ENCODE results near the gene SENP7. TPM values are rescaled to one million over a fixed set of nuclear protein-coding genes. Genes with fewer than 3 reads are reported as not detected.
A peak's percentile ranks its signal among the peaks of the same experiment; 100 is the strongest.

The SENP7 gene
- total RNA-seq, 1 experiment from 2014 or later, result 17.4 TPM

GRCh38 chr3:101383656-101384055 lies 129.4 kb downstream of the SENP7 start:
- POLR2A ChIA-PET (ENCODE audit: unreplicated experiment), result no interaction called here

GRCh38 chr3:101383156-101383575 lies 129.8 kb downstream of the SENP7 start:
- TF ChIP-seq CTCF (conservative IDR thresholded peaks at IDR 0.05) (no peak), EZH2 (IDR thresholded peaks at IDR 0.05; ENCODE audit: low read depth) (no peak)
- H3F3A ChIP-seq (ENCODE audit: insufficient read depth, low read depth), result no peaks in the 10 kb centered on the region
- H4K20me1 ChIP-seq (ENCODE audit: insufficient read depth), result no peaks in the 10 kb centered on the region
- H3K4me2 ChIP-seq, result no peak overlapping the region
- H2AFZ ChIP-seq, result no peak overlapping the region
- no peak overlapping the region for H3K4me3 ChIP-seq
- intact Hi-C loops (cut with micrococcal nuclease; ENCODE audit: unreplicated experiment), result loop anchor here (5.0 to 10.0 kb wide), 2 partner anchors 188 to 646 kb away; no protein-coding TSS in a partner anchor
- CTCF ChIA-PET, result interaction anchor here (0.6 kb wide), 1 partner anchor 128 kb away, joined by 3 read pairs; no protein-coding TSS in a partner anchor
- no peaks in the 10 kb centered on the region for H3K36me3 ChIP-seq (ENCODE audit: low read depth)
- no peak overlapping the region for H3K27ac ChIP-seq
- DNase-seq, result no peak
- POLR2A ChIA-PET (ENCODE audit: unreplicated experiment), result no interaction called here
- no TSS peak for BruUV-seq (replicated peaks)
- no peaks in the 10 kb centered on the region for H3K4me1 ChIP-seq (replicated peaks; ENCODE audit: insufficient read depth)
- no peaks in the 10 kb centered on the region for H3K79me2 ChIP-seq (ENCODE audit: low read depth)
- H3K27me3 ChIP-seq (ENCODE audit: insufficient read depth, low read depth), result no peaks in the 10 kb centered on the region
- H3K9me2 ChIP-seq (ENCODE audit: insufficient read depth), result no peaks in the 10 kb centered on the region
- H3K9me3 ChIP-seq (ENCODE audit: insufficient read depth, low read depth), result peaks cover 3% of the 10 kb centered on the region

More at GRCh38 chr3:101383656-101384055, 129.4 kb downstream of the SENP7 start:
- Histone ChIP-seq H3K36me3 (ENCODE audit: low read depth) (no peaks in the 10 kb centered on the region), H3K4me3 (no peak overlapping the region), H3F3A (ENCODE audit: insufficient read depth, low read depth) (no peaks in the 10 kb centered on the region), H3K27me3 (ENCODE audit: insufficient read depth, low read depth) (no peaks in the 10 kb centered on the region), H3K27ac (no peak overlapping the region), H3K4me2 (no peak overlapping the region), H3K4me1 (replicated peaks; ENCODE audit: insufficient read depth) (no peaks in the 10 kb centered on the region), H3K9me3 (ENCODE audit: insufficient read depth, low read depth) (peaks cover 3% of the 10 kb centered on the region), H3K79me2 (ENCODE audit: low read depth) (no peaks in the 10 kb centered on the region), H3K9me2 (ENCODE audit: insufficient read depth) (no peaks in the 10 kb centered on the region), H2AFZ (no peak overlapping the region), H4K20me1 (ENCODE audit: insufficient read depth) (no peaks in the 10 kb centered on the region)
- no peak for TF ChIP-seq EZH2 (IDR thresholded peaks at IDR 0.05; ENCODE audit: low read depth)
- TF ChIP-seq CTCF (conservative IDR thresholded peaks at IDR 0.05), result no peak
- CTCF ChIA-PET, result no interaction called here
- DNase-seq, result no peak
- BruUV-seq (replicated peaks), result no TSS peak
- intact Hi-C loops (cut with micrococcal nuclease; ENCODE audit: unreplicated experiment), result loop anchor here (5.0 to 10.0 kb wide), 2 partner anchors 189 to 646 kb away; no protein-coding TSS in a partner anchor

GRCh38 chr3:101381809-101382208 lies 131.2 kb downstream of the SENP7 start:
- no peaks in the 10 kb centered on the region for H3K36me3 ChIP-seq (ENCODE audit: low read depth)
- DNase-seq, result peak in 1 of 2 experiments; percentile 46
- intact Hi-C loops (cut with micrococcal nuclease; ENCODE audit: unreplicated experiment), result loop anchor here (1.0 to 10.0 kb wide), 3 partner anchors 187 to 919 kb away; no protein-coding TSS in a partner anchor
- H3K27ac ChIP-seq, result no peak overlapping the region
- no peak overlapping the region for H2AFZ ChIP-seq
- no peaks in the 10 kb centered on the region for H3K4me1 ChIP-seq (replicated peaks; ENCODE audit: insufficient read depth)
- H3K27me3 ChIP-seq (ENCODE audit: insufficient read depth, low read depth), result no peaks in the 10 kb centered on the region
- no TSS peak for BruUV-seq (replicated peaks)
- H3K9me3 ChIP-seq (ENCODE audit: insufficient read depth, low read depth), result peaks cover 3% of the 10 kb centered on the region
- no peaks in the 10 kb centered on the region for H3F3A ChIP-seq (ENCODE audit: insufficient read depth, low read depth)
- no peak overlapping the region for H3K4me3 ChIP-seq
- POLR2A ChIA-PET (ENCODE audit: unreplicated experiment), result interaction anchor here (0.7 kb wide), 1 partner anchor 225 kb away, joined by 11 read pairs; no protein-coding TSS in a partner anchor
- TF ChIP-seq CTCF (conservative IDR thresholded peaks at IDR 0.05) (peak; percentile 83), EZH2 (IDR thresholded peaks at IDR 0.05; ENCODE audit: low read depth) (no peak)
- H4K20me1 ChIP-seq (ENCODE audit: insufficient read depth), result no peaks in the 10 kb centered on the region
- H3K9me2 ChIP-seq (ENCODE audit: insufficient read depth), result no peaks in the 10 kb centered on the region
- CTCF ChIA-PET, result interaction anchor here (0.5 to 1.0 kb wide), 4 partner anchors 348 to 919 kb away, joined by 3 to 5 read pairs (median 4); no protein-coding TSS in a partner anchor
- H3K79me2 ChIP-seq (ENCODE audit: low read depth), result no peaks in the 10 kb centered on the region
- H3K4me2 ChIP-seq, result no peak overlapping the region

Measured in PC-9 (cell line).